IMR-90 (cell line): Measurements from ENCODE around the gene ACADSB. TPM values are rescaled to one million over a fixed set of nuclear protein-coding genes. Genes with fewer than 3 reads are reported as not detected.

Source experiments
- ATAC-seq: fragments of 200-7000 bp; cut with Tn5 transposase; 2 replicates; pipeline ENCODE4 v1.9.1; 2020; ENCODE audit warnings: low read depth, mild to moderate bottlenecking, moderate library complexity
- BruUV-seq: library from RNA; stranded (reverse); fragments of 400-500 nt; replicated peaks from 2 replicates; lab custom pipeline; 2021; lab: Mats Ljungman, UMichigan
- CTCF ChIA-PET: fragments of 300-600 bp; formaldehyde crosslinking; extraction: SDS; loops from one replicate; lab custom pipeline; 2021; ENCODE audit warnings: antibody characterized with exemption; lab: Yijun Ruan, JAX
- POLR2A ChIA-PET: fragments of 300-600 bp; sonication (Branson Sonifier 250); formaldehyde crosslinking; loops from one replicate; lab custom pipeline; 2022; ENCODE audit warnings: antibody characterized with exemption; ENCODE audit not compliant: unreplicated experiment; lab: Charles Lee
- DNase-seq: peaks from one replicate; pipeline ENCODE4 v3.0.0; 2013
- H2AFZ ChIP-seq: replicated peaks from 2 replicates; pipeline ENCODE3; 2013; ENCODE audit warnings: low read length, mild to moderate bottlenecking; ENCODE audit not compliant: poor library complexity
- H2AK5ac ChIP-seq: 2 replicates; pipeline ENCODE4 v1.6.1; 2013; ENCODE audit warnings: low read depth, low read length, inconsistent platforms
- H2AK9ac ChIP-seq: replicated peaks from 2 replicates; pipeline ENCODE3; 2013; ENCODE audit warnings: mild to moderate bottlenecking, low read depth, low read length, moderate library complexity; ENCODE audit not compliant: poor library complexity
- H2BK120ac ChIP-seq: 2 replicates; pipeline ENCODE4 v1.6.1; 2013; ENCODE audit warnings: low read depth, low read length, inconsistent platforms
- H2BK15ac ChIP-seq: 3 replicates; pipeline ENCODE4 v1.6.1; 2013; ENCODE audit warnings: low read depth, low read length, inconsistent platforms
- H2BK20ac ChIP-seq: 2 replicates; pipeline ENCODE4 v1.6.1; 2013; ENCODE audit warnings: low read depth, mild to moderate bottlenecking, inconsistent platforms, low read length, moderate library complexity
- H2BK5ac ChIP-seq: 2 replicates; pipeline ENCODE4 v1.6.1; 2013; ENCODE audit warnings: mild to moderate bottlenecking, low read depth, low read length, inconsistent platforms; ENCODE audit not compliant: poor library complexity, severe bottlenecking
- H3K14ac ChIP-seq: replicated peaks from 2 replicates; pipeline ENCODE4 v1.6.1; 2013; ENCODE audit warnings: low read depth, low read length, inconsistent platforms
- H3K18ac ChIP-seq: 2 replicates; pipeline ENCODE4 v1.6.1; 2013; ENCODE audit warnings: low read depth, low read length, control low read depth
- H3K23ac ChIP-seq: 2 replicates; pipeline ENCODE4 v1.6.1; 2013; ENCODE audit warnings: low read depth, low read length, inconsistent platforms
- H3K27ac ChIP-seq: 2 replicates; pipeline ENCODE4 v1.5.1; 2013; ENCODE audit warnings: mild to moderate bottlenecking, control low read depth, low read length; ENCODE audit not compliant: insufficient read depth
- H3K27me3 ChIP-seq: 2 replicates; pipeline ENCODE4 v1.6.1; 2013; ENCODE audit warnings: low read length; ENCODE audit not compliant: control insufficient read depth, insufficient read depth
- H3K36me3 ChIP-seq: 2 replicates; pipeline ENCODE4 v1.6.1; 2013; ENCODE audit warnings: low read length, mixed read lengths; ENCODE audit not compliant: control insufficient read depth, insufficient read depth
- H3K4ac ChIP-seq: 2 replicates; pipeline ENCODE4 v1.6.1; 2013; ENCODE audit warnings: low read depth, low read length, inconsistent platforms
- H3K4me1 ChIP-seq: 2 replicates; pipeline ENCODE4 v1.6.1; 2013; ENCODE audit warnings: low read length, mixed read lengths; ENCODE audit not compliant: control insufficient read depth, insufficient read depth
- H3K4me2 ChIP-seq: 2 replicates; pipeline ENCODE4 v1.6.1; 2013; ENCODE audit warnings: low read depth, mild to moderate bottlenecking, control low read depth, low read length, moderate library complexity
- H3K4me3 ChIP-seq: 2 replicates; pipeline ENCODE4 v1.5.1; 2013; ENCODE audit warnings: low read depth, mild to moderate bottlenecking, control low read depth, low read length, moderate library complexity; ENCODE audit not compliant: insufficient read depth
- H3K56ac ChIP-seq: 2 replicates; pipeline ENCODE4 v1.6.1; 2013; ENCODE audit warnings: low read length, inconsistent platforms; ENCODE audit not compliant: insufficient read depth; ENCODE audit errors: extremely low read depth
- H3K79me1 ChIP-seq, 2 experiments: 2 replicates each; pipeline ENCODE4 v1.6.1; 2013; ENCODE audit warnings: low read length in 2 of 2, inconsistent platforms in 1 of 2, low read depth in 1 of 2
- H3K9ac ChIP-seq: 2 replicates; pipeline ENCODE4 v1.6.1; 2013; ENCODE audit warnings: low read depth, low read length, control low read depth
- H3K9me1 ChIP-seq: 2 replicates; pipeline ENCODE4 v1.6.1; 2013; ENCODE audit warnings: low read length, inconsistent platforms; ENCODE audit not compliant: insufficient read depth
- H3K9me3 ChIP-seq: 2 replicates; pipeline ENCODE4 v1.6.1; 2013; ENCODE audit warnings: low read length; ENCODE audit not compliant: control insufficient read depth, insufficient read depth
- H4K20me1 ChIP-seq: 2 replicates; pipeline ENCODE4 v1.6.1; 2013; ENCODE audit warnings: low read length, inconsistent platforms; ENCODE audit not compliant: insufficient read depth
- H4K5ac ChIP-seq: 2 replicates; pipeline ENCODE4 v1.6.1; 2013; ENCODE audit warnings: mild to moderate bottlenecking, low read depth, low read length, control low read depth
- H4K8ac ChIP-seq, 2 experiments: 2 replicates each; pipeline ENCODE4 v1.6.1; 2013; ENCODE audit warnings: low read depth in 2 of 2, low read length in 2 of 2, control low read depth in 1 of 2, inconsistent platforms in 1 of 2
- H4K91ac ChIP-seq: 2 replicates; pipeline ENCODE4 v1.6.1; 2013; ENCODE audit warnings: low read depth, low read length, inconsistent platforms; ENCODE audit not compliant: insufficient read depth
- BHLHE40 ChIP-seq: fragments of 150-350 bp; IDR thresholded peaks from 2 replicates; pipeline ENCODE4 v1.6.1; 2016; ENCODE audit warnings: mild to moderate bottlenecking, low read depth, low read length
- CEBPB ChIP-seq: IDR thresholded peaks from 2 replicates; pipeline ENCODE4 v1.6.1; 2012; ENCODE audit warnings: low read depth, low read length, improper control_type of control experiment
- CHD1 ChIP-seq: IDR thresholded peaks from 2 replicates; pipeline ENCODE4 v1.6.1; 2012; ENCODE audit warnings: low read depth, low read length, improper control_type of control experiment
- FOS ChIP-seq: fragments of 150-350 bp; IDR thresholded peaks from 2 replicates; pipeline ENCODE4 v1.6.1; 2016; ENCODE audit warnings: low read depth, low read length
- MAFK ChIP-seq: IDR thresholded peaks from 2 replicates; pipeline ENCODE4 v1.6.1; 2012; ENCODE audit warnings: low read depth, low read length, improper control_type of control experiment
- MAZ ChIP-seq: IDR thresholded peaks from 2 replicates; pipeline ENCODE4 v1.6.1; 2012; ENCODE audit warnings: low read depth, mild to moderate bottlenecking, low read length, improper control_type of control experiment, moderate library complexity, borderline replicate concordance
- MXI1 ChIP-seq: IDR thresholded peaks from 2 replicates; pipeline ENCODE4 v1.6.1; 2012; ENCODE audit warnings: low read depth, mild to moderate bottlenecking, low read length, moderate library complexity, borderline replicate concordance
- NFE2L2 ChIP-seq: fragments of 150-350 bp; IDR thresholded peaks from 2 replicates; pipeline ENCODE4 v1.6.1; 2016; ENCODE audit warnings: low read depth, mild to moderate bottlenecking, low read length
- POLR2A ChIP-seq: IDR thresholded peaks from 2 replicates; pipeline ENCODE4 v1.6.1; 2012; ENCODE audit warnings: mild to moderate bottlenecking, low read depth, low read length
- RAD21 ChIP-seq: IDR thresholded peaks from 2 replicates; pipeline ENCODE4 v1.6.1; 2012; ENCODE audit warnings: low read length, improper control_type of control experiment
- RCOR1 ChIP-seq: IDR thresholded peaks from 2 replicates; pipeline ENCODE4 v1.6.1; 2012; ENCODE audit warnings: mild to moderate bottlenecking, low read length, improper control_type of control experiment; ENCODE audit not compliant: insufficient replicate concordance
- RFX5 ChIP-seq: IDR thresholded peaks from 2 replicates; pipeline ENCODE4 v1.8.0; 2012; ENCODE audit warnings: low read depth, mild to moderate bottlenecking, low read length, moderate library complexity
- SMC3 ChIP-seq: fragments of 150-350 bp; IDR thresholded peaks from 2 replicates; pipeline ENCODE4 v1.6.1; 2016; ENCODE audit warnings: low read depth, mild to moderate bottlenecking, antibody characterized with exemption, low read length, moderate library complexity
- WGBS, 2 experiments: methylation state at CpG; one replicate each; pipeline versions ENCODE4 v1.1.5 to v1.1.7; 2013; ENCODE audit warnings: missing lambda C conversion rate in 2 of 2; ENCODE audit not compliant: insufficient read length in 1 of 2; ENCODE audit errors: extremely low coverage in 2 of 2; 5-methylcytosine and 5-hydroxymethylcytosine counted together
- dilution Hi-C: fragments of 300-500 bp; cut with HindIII; formaldehyde crosslinking; loops from one replicate; pipeline ENCODE4 v1.14.3; 2018; ENCODE audit warnings: low sequenced_read_pairs; ENCODE audit not compliant: unreplicated experiment
- in situ Hi-C: fragments of 300-500 bp; cut with MboI; formaldehyde crosslinking; loops from 3 replicates; pipeline ENCODE4 v1.14.3; 2019; ENCODE audit warnings: low sequenced_read_pairs, inconsistent platforms, mixed read lengths
- intact Hi-C: fragments of 100-400 bp; cut with micrococcal nuclease; formaldehyde crosslinking; loops from 2 replicates; pipeline ENCODE4 v1.10.0; 2022
- polyA plus RNA-seq, 3 experiments: library from polyadenylated mRNA; depleted of rRNA; stranded (reverse); fragments of >200 nt; gene quantifications; 2 replicates each; pipeline ENCODE4 v1.2.3, GENCODE V29; 2012; ENCODE audit warnings: low replicate concordance in 1 of 3
- total RNA-seq: library from RNA; depleted of rRNA; stranded (reverse); fragments of >200 nt; gene quantifications from 2 replicates; pipeline ENCODE4 v1.2.3, GENCODE V29; 2012
- TF ChIP-seq, protein P1 (sequence below): fragments of 150-350 bp; IDR thresholded peaks from 2 replicates; pipeline ENCODE4 v1.6.1; 2017; ENCODE audit warnings: mild to moderate bottlenecking, antibody characterized with exemption, low read length, low read depth
- TF ChIP-seq, protein P2 (sequence below): conservative IDR thresholded peaks from 2 replicates; pipeline ENCODE4 v1.5.1; 2012; ENCODE audit warnings: mild to moderate bottlenecking, low read depth, low read length, improper control_type of control experiment
- TF ChIP-seq, protein P3 (sequence below): fragments of 150-350 bp; IDR thresholded peaks from 2 replicates; pipeline ENCODE4 v1.6.1; 2016; ENCODE audit warnings: low read depth, mild to moderate bottlenecking, low read length, moderate library complexity, borderline replicate concordance

The ACADSB gene
- total and polyA plus RNA-seq, 2 of the 4 experiments (the other 2 are of a cell fraction): 6.2 to 10.6 TPM

DNA sequence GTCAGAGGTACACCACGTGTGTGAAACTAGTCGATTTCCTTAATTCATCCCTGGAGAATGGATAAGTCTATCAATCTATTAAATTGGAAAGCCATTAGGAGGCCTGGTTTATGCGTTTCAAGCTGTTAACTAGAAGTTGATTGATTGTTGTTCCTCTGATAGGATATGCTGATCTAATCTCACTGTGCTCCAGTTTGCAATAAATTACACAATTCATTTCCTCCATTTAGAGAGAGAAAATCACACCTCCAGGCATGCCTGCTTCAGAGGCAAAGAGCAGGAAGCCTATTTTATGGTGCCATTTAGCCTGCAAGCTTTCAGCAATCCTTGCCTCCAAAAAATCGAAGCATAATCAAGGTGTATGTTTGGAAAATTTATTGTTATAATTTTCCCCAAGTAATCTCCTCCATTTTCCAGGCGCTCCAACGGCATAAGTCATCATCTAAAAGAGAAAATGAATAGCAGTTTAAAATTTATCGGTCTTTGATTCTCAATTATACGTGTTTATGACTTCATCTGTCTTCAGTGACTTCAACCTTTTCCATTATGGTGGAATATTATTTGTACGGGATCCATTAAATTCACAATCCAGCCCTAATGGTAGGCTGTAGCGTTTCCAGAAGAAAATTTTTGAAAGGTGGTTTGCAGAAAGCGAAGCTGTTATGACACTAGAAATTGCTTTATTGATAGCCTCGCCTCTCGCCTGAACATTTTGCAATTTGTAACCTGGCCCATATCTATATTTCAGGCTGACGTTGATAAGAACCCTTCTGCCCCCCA is 84.0 kb downstream of the ACADSB start:
- CTCF ChIA-PET: no interaction called here
- Histone ChIP-seq H2AK5ac (no peak overlapping the region), H3K9ac (no peak overlapping the region), H2BK5ac (no peak overlapping the region), H3K56ac (no peak overlapping the region), H3K9me1 (no peaks in the 10 kb centered on the region), H3K4me3 (no peak overlapping the region), H2AFZ (no peak overlapping the region), H2AK9ac (no peak overlapping the region), H3K4me2 (no peak overlapping the region), H3K9me3 (peaks cover 2% of the 10 kb centered on the region; the same call in 1 of the 2 replicates), H4K91ac (no peak overlapping the region), H4K5ac (no peak overlapping the region), H3K4ac (no peak overlapping the region), H3K18ac (no peak overlapping the region), H3K27me3 (no peaks in the 10 kb centered on the region), H4K8ac (no peak overlapping the region), H3K4me1 (no peaks in the 10 kb centered on the region), H2BK20ac (no peak overlapping the region), H3K79me1 (no peaks in the 10 kb centered on the region), H3K27ac (no peak overlapping the region), H3K14ac (no peak overlapping the region), H2BK120ac (no peak overlapping the region), H2BK15ac (no peak overlapping the region), H4K20me1 (no peaks in the 10 kb centered on the region), H3K23ac (no peak overlapping the region), H3K36me3 (no peaks in the 10 kb centered on the region)
- ATAC-seq (no peak), DNase-seq (no peak)
- in situ Hi-C loops: no loop called here
- POLR2A ChIA-PET: no interaction called here
- no TSS peak for BruUV-seq
- dilution Hi-C loops: no loop called here
- no CpG with 5 or more reads among the region's 14 CpGs for WGBS, 2 experiments
- no peak for TF ChIP-seq SMC3
- no peak for TF ChIP-seq FOS
- no peak for TF ChIP-seq RFX5
- no peak for TF ChIP-seq POLR2A
- no peak for TF ChIP-seq MAZ
- TF ChIP-seq RCOR1: no peak
- TF ChIP-seq CHD1: no peak
- no peak for TF ChIP-seq MAFK
- TF ChIP-seq, protein P1, sequence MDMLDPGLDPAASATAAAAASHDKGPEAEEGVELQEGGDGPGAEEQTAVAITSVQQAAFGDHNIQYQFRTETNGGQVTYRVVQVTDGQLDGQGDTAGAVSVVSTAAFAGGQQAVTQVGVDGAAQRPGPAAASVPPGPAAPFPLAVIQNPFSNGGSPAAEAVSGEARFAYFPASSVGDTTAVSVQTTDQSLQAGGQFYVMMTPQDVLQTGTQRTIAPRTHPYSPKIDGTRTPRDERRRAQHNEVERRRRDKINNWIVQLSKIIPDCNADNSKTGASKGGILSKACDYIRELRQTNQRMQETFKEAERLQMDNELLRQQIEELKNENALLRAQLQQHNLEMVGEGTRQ: no peak
- no peak for TF ChIP-seq RAD21
- no peak for TF ChIP-seq NFE2L2
- no peak for TF ChIP-seq BHLHE40
- TF ChIP-seq, protein P2, sequence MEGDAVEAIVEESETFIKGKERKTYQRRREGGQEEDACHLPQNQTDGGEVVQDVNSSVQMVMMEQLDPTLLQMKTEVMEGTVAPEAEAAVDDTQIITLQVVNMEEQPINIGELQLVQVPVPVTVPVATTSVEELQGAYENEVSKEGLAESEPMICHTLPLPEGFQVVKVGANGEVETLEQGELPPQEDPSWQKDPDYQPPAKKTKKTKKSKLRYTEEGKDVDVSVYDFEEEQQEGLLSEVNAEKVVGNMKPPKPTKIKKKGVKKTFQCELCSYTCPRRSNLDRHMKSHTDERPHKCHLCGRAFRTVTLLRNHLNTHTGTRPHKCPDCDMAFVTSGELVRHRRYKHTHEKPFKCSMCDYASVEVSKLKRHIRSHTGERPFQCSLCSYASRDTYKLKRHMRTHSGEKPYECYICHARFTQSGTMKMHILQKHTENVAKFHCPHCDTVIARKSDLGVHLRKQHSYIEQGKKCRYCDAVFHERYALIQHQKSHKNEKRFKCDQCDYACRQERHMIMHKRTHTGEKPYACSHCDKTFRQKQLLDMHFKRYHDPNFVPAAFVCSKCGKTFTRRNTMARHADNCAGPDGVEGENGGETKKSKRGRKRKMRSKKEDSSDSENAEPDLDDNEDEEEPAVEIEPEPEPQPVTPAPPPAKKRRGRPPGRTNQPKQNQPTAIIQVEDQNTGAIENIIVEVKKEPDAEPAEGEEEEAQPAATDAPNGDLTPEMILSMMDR: no peak
- TF ChIP-seq, protein P3, sequence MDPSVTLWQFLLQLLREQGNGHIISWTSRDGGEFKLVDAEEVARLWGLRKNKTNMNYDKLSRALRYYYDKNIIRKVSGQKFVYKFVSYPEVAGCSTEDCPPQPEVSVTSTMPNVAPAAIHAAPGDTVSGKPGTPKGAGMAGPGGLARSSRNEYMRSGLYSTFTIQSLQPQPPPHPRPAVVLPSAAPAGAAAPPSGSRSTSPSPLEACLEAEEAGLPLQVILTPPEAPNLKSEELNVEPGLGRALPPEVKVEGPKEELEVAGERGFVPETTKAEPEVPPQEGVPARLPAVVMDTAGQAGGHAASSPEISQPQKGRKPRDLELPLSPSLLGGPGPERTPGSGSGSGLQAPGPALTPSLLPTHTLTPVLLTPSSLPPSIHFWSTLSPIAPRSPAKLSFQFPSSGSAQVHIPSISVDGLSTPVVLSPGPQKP: no peak
- no peak for TF ChIP-seq MXI1
- TF ChIP-seq CEBPB: no peak
- intact Hi-C loops: no loop called here
